Amniotic epithelial cell (primary cell): ENCODE results near the gene COLEC12.

Experiments used
- DNase-seq: peaks from one replicate; pipeline ENCODE4 v3.0.0-alpha.2; 2010; ENCODE audit warnings: low read depth

Gene COLEC12

GRCh38 chr18:500632-501405, at the start of gene COLEC12:
Gene COLEC12 (minus strand): TSS chr18:500701. CDS start chr18:500514, 187 bp downstream.
- no peak for DNase-seq

GRCh38 chr18:549967-550366, 49.5 kb upstream of the COLEC12 start:
- no peak for DNase-seq

- DNase-seq: no peak
Observed at GRCh38 chr18:543447-544078, 43.1 kb upstream of the COLEC12 start.

GRCh38 chr18:533995-534601, 33.6 kb upstream of the COLEC12 start:
- no peak for DNase-seq

- no peak for DNase-seq
Observed at GRCh38 chr18:532632-533031, 32.1 kb upstream of the COLEC12 start.

GRCh38 chr18:532018-532417, 31.5 kb upstream of the COLEC12 start:
- no peak for DNase-seq

GRCh38 chr18:527146-527545, 26.6 kb upstream of the COLEC12 start:
- DNase-seq: peak; percentile 36

- no peak for DNase-seq
Observed at GRCh38 chr18:526681-527080, 26.2 kb upstream of the COLEC12 start.

GRCh38 chr18:525036-525797, 24.7 kb upstream of the COLEC12 start:
- peak; percentile 42 for DNase-seq

GRCh38 chr18:524466-524865, 24.0 kb upstream of the COLEC12 start:
- DNase-seq: peak; percentile 20

GRCh38 chr18:523561-523960, 23.1 kb upstream of the COLEC12 start:
- DNase-seq: no peak

- peak; percentile 35 for DNase-seq
Observed at GRCh38 chr18:519019-519879, 18.7 kb upstream of the COLEC12 start.

GRCh38 chr18:518081-518480, 17.6 kb upstream of the COLEC12 start:
- DNase-seq: no peak

GRCh38 chr18:515838-516237, 15.3 kb upstream of the COLEC12 start:
- DNase-seq: no peak

GRCh38 chr18:515156-515815, 14.8 kb upstream of the COLEC12 start:
- no peak for DNase-seq

- no peak for DNase-seq
Observed at GRCh38 chr18:513826-514530, 13.5 kb upstream of the COLEC12 start.

GRCh38 chr18:512957-513356, 12.5 kb upstream of the COLEC12 start:
- DNase-seq: no peak

- no peak for DNase-seq
Observed at GRCh38 chr18:508835-509234, 8.3 kb upstream of the COLEC12 start.

GRCh38 chr18:507636-508035, 7.1 kb upstream of the COLEC12 start:
- no peak for DNase-seq

GRCh38 chr18:506801-507200, 6.3 kb upstream of the COLEC12 start:
- no peak for DNase-seq
